GM23338 (cell line): ENCODE measurements around the gene RNF8. TPM values are rescaled to one million over a fixed set of nuclear protein-coding genes. Genes with fewer than 3 reads are reported as not detected.

ENCODE experiments used
- ATAC-seq: fragments of 200-7000 bp; cut with Tn5 transposase; 3 replicates; pipeline ENCODE4 v1.9.1; 2020
- DNase-seq: peaks from one replicate; pipeline ENCODE4 v3.0.0-alpha.2; 2015; ENCODE audit warnings: low spot score
- H2AFZ ChIP-seq: fragments of 200-600 bp; sonication (generic); 2 replicates; pipeline ENCODE4 v1.8.0; 2016; ENCODE audit warnings: antibody characterized with exemption, mild to moderate bottlenecking, moderate library complexity
- H3F3A ChIP-seq: fragments of 200-600 bp; sonication (generic); replicated peaks from 2 replicates; pipeline ENCODE4 v1.8.0; 2017; ENCODE audit warnings: antibody characterized with exemption, mixed run types, low read depth
- H3K27ac ChIP-seq: fragments of 200-600 bp; sonication (generic); 2 replicates; pipeline ENCODE4 v1.6.1; 2016; ENCODE audit warnings: low read depth
- H3K27me3 ChIP-seq: fragments of 200-600 bp; sonication (generic); 2 replicates; pipeline ENCODE4 v1.8.0; 2016; ENCODE audit warnings: mild to moderate bottlenecking, mixed run types, moderate library complexity; ENCODE audit not compliant: insufficient read depth
- H3K36me3 ChIP-seq: fragments of 200-600 bp; sonication (generic); 2 replicates; pipeline ENCODE4 v1.8.0; 2016; ENCODE audit warnings: mild to moderate bottlenecking; ENCODE audit not compliant: insufficient read depth
- H3K4me1 ChIP-seq: fragments of 200-600 bp; sonication (generic); 2 replicates; pipeline ENCODE4 v1.8.0; 2016; ENCODE audit warnings: mild to moderate bottlenecking, moderate library complexity; ENCODE audit not compliant: insufficient read depth
- H3K4me2 ChIP-seq: fragments of 200-600 bp; sonication (generic); 2 replicates; pipeline ENCODE4 v1.7.1; 2017; ENCODE audit warnings: mixed run types
- H3K4me3 ChIP-seq: fragments of 200-600 bp; sonication (generic); 2 replicates; pipeline ENCODE4 v1.6.1; 2016; ENCODE audit warnings: mixed run types
- H3K79me2 ChIP-seq: fragments of 200-600 bp; sonication (generic); replicated peaks from 2 replicates; pipeline ENCODE4 v1.8.0; 2017; ENCODE audit warnings: mild to moderate bottlenecking; ENCODE audit not compliant: insufficient read depth
- H3K9me2 ChIP-seq: fragments of 200-600 bp; sonication (generic); 2 replicates; pipeline ENCODE4 v1.8.0; 2017; ENCODE audit not compliant: insufficient read depth
- H4K20me1 ChIP-seq: fragments of 200-600 bp; sonication (generic); replicated peaks from 2 replicates; pipeline ENCODE4 v1.8.0; 2017; ENCODE audit warnings: mild to moderate bottlenecking; ENCODE audit not compliant: insufficient read depth
- H3K27ac Mint-ChIP-seq: 2 replicates; pipeline ENCODE4 v1.8.0; 2020; ENCODE audit warnings: inconsistent platforms, mild to moderate bottlenecking, moderate library complexity, mixed read lengths
- H3K27me3 Mint-ChIP-seq: 3 replicates; pipeline ENCODE4 v1.8.0; 2022; ENCODE audit warnings: low read depth, mild to moderate bottlenecking, moderate library complexity, mixed read lengths, inconsistent platforms; ENCODE audit not compliant: insufficient read depth, poor library complexity
- H3K36me3 Mint-ChIP-seq: 3 replicates; pipeline ENCODE4 v1.8.0; 2021; ENCODE audit warnings: low read depth, mild to moderate bottlenecking, inconsistent platforms, moderate library complexity, mixed read lengths
- H3K4me1 Mint-ChIP-seq: 3 replicates; pipeline ENCODE4 v1.8.0; 2020; ENCODE audit warnings: mild to moderate bottlenecking, inconsistent platforms, mixed read lengths
- H3K4me3 Mint-ChIP-seq: 3 replicates; pipeline ENCODE4 v1.8.0; 2021; ENCODE audit warnings: moderate library complexity, mild to moderate bottlenecking, inconsistent platforms, mixed read lengths
- H3K9me3 Mint-ChIP-seq: 3 replicates; pipeline ENCODE4 v1.8.0; 2020; ENCODE audit warnings: moderate library complexity, mild to moderate bottlenecking, inconsistent platforms, mixed read lengths
- CREB1 ChIP-seq: fragments of 250-450 bp; sonication (Bioruptor Pico); IDR thresholded peaks from 2 replicates; pipeline ENCODE4 v1.5.0; 2020; ENCODE audit warnings: low read depth, mild to moderate bottlenecking, moderate library complexity
- EZH2phosphoT487 ChIP-seq: fragments of 200-600 bp; sonication (generic); IDR thresholded peaks from one replicate; pipeline ENCODE4 v1.8.1; 2018; ENCODE audit warnings: antibody characterized with exemption; ENCODE audit not compliant: unreplicated experiment
- JUNB ChIP-seq: IDR thresholded peaks from one replicate; pipeline ENCODE4 v1.6.1; 2016; ENCODE audit warnings: antibody characterized with exemption; ENCODE audit not compliant: unreplicated experiment
- NANOG ChIP-seq: IDR thresholded peaks from 2 replicates; pipeline ENCODE4 v1.6.1; 2016; ENCODE audit warnings: antibody characterized with exemption, borderline replicate concordance
- POLR2AphosphoS5 ChIP-seq: IDR thresholded peaks from 2 replicates; pipeline ENCODE4 v1.6.1; 2016; ENCODE audit warnings: antibody characterized with exemption, low read depth
- STAT1 ChIP-seq: IDR thresholded peaks from one replicate; pipeline ENCODE4 v1.6.1; 2016; ENCODE audit warnings: antibody characterized with exemption; ENCODE audit not compliant: unreplicated experiment
- ZNF114 ChIP-seq: fragments of 250-450 bp; sonication (Bioruptor Pico); IDR thresholded peaks from 2 replicates; pipeline ENCODE4 v1.5.0; 2020; ENCODE audit warnings: mild to moderate bottlenecking, moderate library complexity
- ZNF331 ChIP-seq: fragments of 250-450 bp; sonication (Bioruptor Pico); IDR thresholded peaks from 2 replicates; pipeline ENCODE4 v1.5.0; 2020; ENCODE audit warnings: low read depth, mild to moderate bottlenecking, moderate library complexity
- ZNF462 ChIP-seq: fragments of 250-450 bp; sonication (Bioruptor Pico); IDR thresholded peaks from 2 replicates; pipeline ENCODE4 v1.5.0; 2020; ENCODE audit warnings: mild to moderate bottlenecking, moderate library complexity
- polyA plus RNA-seq: library from polyadenylated mRNA; unstranded; fragments of >200 nt; fragmentation: Nextera tagmentation; extraction: Ambion mirVana; gene quantifications from 2 replicates; pipeline ENCODE4 v1.2.1, GENCODE V29; 2016
- total RNA-seq: library from RNA; depleted of rRNA; stranded (reverse); fragments of >200 nt; shearing (Covaris generic); gene quantifications from 2 replicates; pipeline ENCODE4 v1.2.3, GENCODE V29; 2014

Gene RNF8
- total and polyA plus RNA-seq, 2 experiments from 2014 or later: 41.6 to 55.2 TPM

DNA sequence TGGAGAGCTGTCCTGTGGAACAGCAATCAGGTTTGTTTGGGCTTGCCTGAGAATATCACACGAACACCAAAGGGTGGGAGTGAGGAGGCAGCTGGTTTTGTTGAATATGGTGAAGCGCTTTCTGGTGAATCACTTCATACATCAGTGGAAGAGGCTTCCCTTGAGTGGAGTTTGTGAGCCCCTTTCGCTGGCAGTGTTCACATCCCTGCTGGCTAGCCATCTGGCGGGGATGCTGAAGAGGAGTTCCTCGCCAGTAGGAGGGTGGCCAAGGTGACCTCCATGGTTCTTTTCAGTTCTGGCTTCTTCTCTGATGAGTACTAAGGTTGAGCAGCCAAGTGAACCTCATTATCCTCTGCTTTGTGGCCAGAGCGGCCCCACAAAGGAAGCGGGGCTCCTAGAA, 37.7 kb upstream of the RNF8 start (continued):
- TF ChIP-seq ZNF462: no peak

DNA sequence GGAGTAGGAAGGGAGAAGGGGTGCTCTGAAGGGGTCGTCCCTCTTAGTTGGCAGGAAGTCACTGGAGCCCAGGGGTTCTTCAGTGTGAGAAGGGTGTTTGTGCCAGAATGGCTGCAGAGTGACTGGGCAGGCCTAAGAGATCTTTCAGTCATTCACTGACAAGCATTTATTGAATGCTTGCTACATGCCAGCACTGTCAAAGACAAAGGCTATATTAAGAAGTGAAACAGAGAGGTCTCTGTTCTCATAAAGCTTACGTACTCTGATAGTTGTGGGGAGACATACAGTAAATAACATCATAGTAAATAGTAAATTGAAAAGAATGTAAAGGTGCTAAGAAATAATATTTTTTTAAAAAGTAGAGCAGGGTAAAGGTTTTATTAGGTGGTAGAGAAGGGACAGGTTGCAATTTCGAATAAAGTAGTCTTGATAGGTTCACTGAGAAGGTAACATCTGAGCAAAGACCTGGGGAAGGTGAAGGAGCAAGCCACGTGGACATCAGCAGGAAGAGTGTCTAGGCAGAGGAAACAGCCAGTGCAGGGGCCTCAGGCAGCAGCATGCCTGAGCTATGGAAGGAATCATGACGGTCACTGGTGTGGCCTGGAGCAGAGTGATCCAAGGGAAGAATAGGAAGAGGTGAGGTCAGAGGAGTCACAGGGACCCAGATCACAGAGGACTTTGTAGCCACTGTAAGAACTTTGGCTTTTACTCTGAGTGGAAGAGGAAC, 36.3 kb upstream of the RNF8 start:
- Mint-ChIP-seq H3K36me3 (peaks cover 28% of the 10 kb centered on the region), H3K27me3 (peaks cover 2% of the 10 kb centered on the region), H3K9me3 (no peaks in the 10 kb centered on the region), H3K4me3 (no peak overlapping the region), H3K27ac (no peak overlapping the region), H3K4me1 (no peaks in the 10 kb centered on the region)
- no peak overlapping the region for H3K27ac ChIP-seq
- 0 out of 2 replicates have a peak, but pooled peaks cover 6% of the 10 kb centered on the region for H3F3A ChIP-seq
- ATAC-seq (no peak), DNase-seq (no peak)
- H3K9me2 ChIP-seq: no peaks in the 10 kb centered on the region
- no peaks in the 10 kb centered on the region for H3K27me3 ChIP-seq
- H2AFZ ChIP-seq: no peak overlapping the region
- H3K4me2 ChIP-seq: no peak overlapping the region
- no peak overlapping the region for H3K4me3 ChIP-seq
- no peaks in the 10 kb centered on the region; the same call in none of the 2 replicates for H4K20me1 ChIP-seq
- no peaks in the 10 kb centered on the region for H3K4me1 ChIP-seq
- no peaks in the 10 kb centered on the region for H3K79me2 ChIP-seq
- peaks cover 20% of the 10 kb centered on the region for H3K36me3 ChIP-seq
- TF ChIP-seq EZH2phosphoT487: no peak
- no peak for TF ChIP-seq ZNF114
- TF ChIP-seq ZNF462: no peak
- no peak for TF ChIP-seq STAT1
- TF ChIP-seq NANOG: no peak
- TF ChIP-seq POLR2AphosphoS5: no peak
- no peak for TF ChIP-seq CREB1 (CRISPR knock-in tag)
- no peak for TF ChIP-seq JUNB
- no peak for TF ChIP-seq ZNF331 (CRISPR knock-in tag)
